Hepatic stellate cell (primary cell): ENCODE data around the gene FOXJ3.

Experiments
- DNase-seq: peaks from one replicate; pipeline ENCODE4 v3.0.0; 2011; ENCODE audit warnings: low spot score

FOXJ3 gene

DNA sequence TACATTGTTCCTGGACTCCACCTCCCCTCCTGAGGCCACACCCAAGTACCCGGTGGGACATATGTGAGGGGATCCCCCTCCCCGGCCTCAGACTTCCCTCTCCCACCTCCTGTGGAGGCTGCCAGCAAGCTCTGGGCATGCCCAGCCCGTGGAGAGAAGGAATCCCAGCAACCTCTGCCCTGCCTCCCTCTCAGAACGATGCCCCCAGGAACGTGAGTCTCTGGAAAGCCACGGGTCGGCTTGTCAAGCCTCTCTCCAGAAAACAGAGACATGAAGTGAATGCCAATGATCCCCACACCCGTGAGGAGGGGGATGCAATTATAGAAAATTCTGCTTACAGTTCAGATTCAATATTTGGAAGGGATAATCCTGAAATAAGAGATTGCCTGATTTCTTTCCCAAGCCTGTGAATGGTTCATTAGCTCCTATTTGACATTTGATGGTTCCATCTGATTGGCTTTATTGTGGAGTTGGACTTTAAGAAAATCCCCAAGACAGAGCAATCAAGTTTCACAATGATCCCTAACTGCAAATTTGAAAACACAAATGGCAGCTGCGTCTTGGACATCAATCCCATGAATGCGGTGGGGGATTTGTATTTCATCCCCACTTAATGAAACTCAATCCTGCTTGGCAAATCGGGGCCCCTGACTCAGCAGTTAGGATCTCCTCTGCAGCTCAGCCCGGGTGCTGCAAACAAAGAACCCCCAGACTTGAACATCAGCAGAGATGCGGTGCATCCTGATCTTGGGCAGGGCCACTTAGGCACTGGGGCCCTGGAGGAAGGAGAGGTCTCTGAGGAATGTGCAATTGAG lies 190.9 kb downstream of the FOXJ3 start:
- DNase-seq: no peak

DNA sequence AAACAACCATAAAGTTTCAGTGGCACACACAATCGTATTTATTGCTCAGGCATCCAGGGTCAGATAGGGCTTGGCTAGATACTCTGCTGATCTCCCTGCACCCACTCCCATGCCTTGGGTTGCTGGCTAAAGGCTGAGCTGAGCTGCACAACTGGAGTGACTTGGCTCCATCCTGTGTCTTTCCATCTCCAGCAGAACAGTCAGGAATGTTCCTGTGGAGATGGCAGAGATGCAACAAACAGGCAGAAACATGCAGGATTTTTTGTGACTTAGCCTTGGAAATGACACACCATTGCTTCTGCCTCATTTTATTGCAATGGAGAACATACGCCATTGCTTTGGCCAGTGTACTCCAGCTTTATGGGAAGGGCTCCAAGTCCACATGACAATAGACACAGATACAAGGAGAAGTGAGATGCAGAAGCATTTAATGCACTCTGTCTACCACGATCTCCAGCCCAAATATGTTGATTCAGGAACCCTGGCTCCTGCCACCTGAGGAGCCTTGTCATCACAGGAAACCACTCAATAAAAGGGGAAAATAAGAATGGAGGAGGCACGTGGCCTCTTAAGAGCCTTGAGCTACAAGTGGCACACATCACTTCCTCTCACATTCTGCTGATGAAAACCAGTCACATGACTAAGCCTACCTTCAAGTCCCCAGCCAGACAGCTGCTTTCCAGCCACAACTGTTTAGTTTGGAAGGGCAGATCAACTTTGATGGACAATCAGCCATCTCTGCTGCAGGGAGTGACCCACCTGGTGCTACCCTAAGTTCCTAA lies 191.9 kb downstream of the FOXJ3 start:
- DNase-seq: no peak

GRCh38 chr1:42141978-42142377 lies 193.1 kb downstream of the FOXJ3 start:
- no peak for DNase-seq

GRCh38 chr1:42140191-42140590 lies 194.8 kb downstream of the FOXJ3 start:
- DNase-seq: no peak

DNA sequence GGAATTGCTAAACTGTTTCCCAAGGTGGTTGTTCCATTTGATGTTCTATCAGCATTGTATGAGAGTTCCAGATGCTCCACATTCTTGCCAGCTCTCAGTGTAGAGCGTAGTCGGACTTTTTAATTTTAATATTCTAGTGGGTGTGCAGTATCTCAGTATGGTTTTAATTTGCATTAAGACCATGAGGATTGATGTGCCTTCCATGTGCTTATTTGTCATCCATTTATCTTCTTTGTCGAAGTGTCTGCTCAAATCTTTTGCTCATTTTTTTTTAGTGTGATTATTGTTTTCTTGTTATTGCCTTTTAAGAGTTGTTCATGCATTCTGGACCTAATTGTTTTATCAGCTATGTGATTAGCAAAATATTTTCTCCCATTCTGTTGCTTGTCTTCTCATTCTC lies 195.6 kb downstream of the FOXJ3 start:
- no peak for DNase-seq

DNA sequence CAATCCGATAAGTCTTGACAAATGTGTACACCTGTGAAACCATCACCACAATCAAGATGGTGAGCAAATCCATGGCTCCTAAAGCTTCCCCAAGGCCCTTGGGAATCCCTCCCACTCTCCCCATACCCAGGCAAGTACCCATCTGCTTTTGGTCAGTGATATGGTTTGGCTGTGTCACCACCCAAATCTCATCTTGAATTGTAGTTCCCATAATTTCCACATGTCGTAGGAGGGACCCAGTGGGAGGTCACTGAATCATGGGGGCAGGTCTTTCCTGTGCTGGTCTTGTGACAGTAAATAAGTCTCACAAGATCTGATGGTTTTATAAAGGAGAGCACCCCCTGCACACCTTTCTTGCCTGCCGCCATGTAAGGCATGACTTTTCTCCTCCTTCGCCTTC lies 196.4 kb downstream of the FOXJ3 start:
- no peak for DNase-seq

DNA sequence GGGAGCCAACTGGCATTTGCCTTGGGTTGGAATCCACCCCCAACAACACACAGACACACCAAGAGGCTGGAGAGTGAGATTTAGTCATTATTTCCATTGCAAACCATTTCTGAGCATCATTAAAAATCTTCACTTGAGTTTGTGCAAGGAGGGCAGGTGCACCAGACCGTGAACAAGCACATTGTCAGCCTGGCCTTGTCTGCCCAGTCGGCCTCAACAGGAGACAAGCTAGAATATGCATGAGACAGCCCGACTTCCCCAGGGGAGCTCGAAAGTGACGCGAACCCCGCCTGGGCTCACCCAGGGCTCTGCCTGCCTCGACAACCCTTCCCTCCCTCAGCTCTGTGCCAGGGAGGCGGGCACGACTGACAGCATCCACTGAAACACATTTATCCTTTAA lies 197.3 kb downstream of the FOXJ3 start:
- no peak for DNase-seq

- DNase-seq: no peak
Observed at GRCh38 chr1:42136466-42136865, 198.6 kb downstream of the FOXJ3 start.

GRCh38 chr1:42135426-42135825 lies 199.6 kb downstream of the FOXJ3 start:
- no peak for DNase-seq

GRCh38 chr1:42133809-42134526 lies 201.1 kb downstream of the FOXJ3 start:
- DNase-seq: no peak

DNA sequence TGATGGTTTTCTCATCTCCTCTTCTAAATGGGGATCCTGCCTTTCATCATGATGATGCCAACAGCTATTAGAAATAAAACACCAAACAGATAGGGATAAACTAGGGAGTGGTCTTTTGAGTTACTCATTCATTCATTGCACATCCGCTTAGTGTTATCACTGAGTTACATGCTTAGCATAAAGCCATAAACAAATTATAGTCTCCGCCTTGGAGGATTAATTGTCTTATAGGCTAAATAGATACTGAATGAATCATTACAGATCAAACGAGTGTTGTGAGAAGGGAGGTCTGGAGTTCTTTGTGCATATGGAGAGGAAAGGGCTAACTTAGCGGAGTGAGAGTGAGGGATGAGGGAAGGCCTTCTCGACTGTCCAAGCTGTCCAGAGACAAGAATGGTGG lies 201.6 kb downstream of the FOXJ3 start:
- DNase-seq: no peak

DNA sequence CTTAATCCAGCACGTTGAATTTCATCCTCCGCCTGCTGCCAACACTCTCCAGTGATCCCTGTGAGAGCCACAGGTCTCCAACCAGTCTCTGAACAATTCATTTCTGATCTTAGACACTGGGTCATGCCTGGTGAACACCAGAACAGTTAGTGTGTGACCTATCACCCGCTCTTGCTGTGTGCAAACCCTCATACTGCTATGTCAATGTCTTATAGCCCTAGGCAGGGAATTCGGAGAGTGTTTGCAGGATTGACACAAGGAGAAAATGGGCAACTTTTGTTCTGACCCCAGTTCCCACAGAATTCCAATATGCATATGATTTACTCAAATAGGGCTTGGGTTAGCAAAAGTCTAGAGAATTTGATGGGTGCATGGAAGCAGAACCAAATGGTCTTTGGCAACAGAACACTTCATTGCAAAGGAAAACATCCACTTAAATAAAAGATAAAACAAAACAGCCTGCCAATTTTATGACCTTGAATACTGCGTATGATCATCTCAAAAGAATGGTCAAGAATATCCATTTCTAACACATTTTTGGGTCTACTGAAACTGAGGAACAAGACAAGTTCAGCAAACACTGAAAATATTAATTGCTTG lies 204.9 kb downstream of the FOXJ3 start:
- DNase-seq: no peak

- DNase-seq: no peak
Observed at GRCh38 chr1:42128964-42129363, 206.1 kb downstream of the FOXJ3 start.

- no peak for DNase-seq
Observed at GRCh38 chr1:42128499-42128898, 206.5 kb downstream of the FOXJ3 start.

GRCh38 chr1:42127767-42128166 lies 207.3 kb downstream of the FOXJ3 start:
- DNase-seq: no peak
